HepG2 (cell line): ENCODE measurements around the gene HEXA. TPM values are rescaled to one million over a fixed set of nuclear protein-coding genes. Genes with fewer than 3 reads are reported as not detected.

ENCODE experiments used
- CBFB ChIP-seq: sonication (generic); formaldehyde crosslinking; IDR thresholded peaks from 2 replicates; pipeline ENCODE4 v1.4.0; 2020; ENCODE audit warnings: missing genetic modification reagents
- CREBL2 ChIP-seq: sonication (generic); formaldehyde crosslinking; IDR thresholded peaks from 2 replicates; pipeline ENCODE4 v1.8.1; 2023; ENCODE audit warnings: missing genetic modification reagents, mild to moderate bottlenecking, borderline replicate concordance
- E2F5 ChIP-seq: sonication (generic); formaldehyde crosslinking; conservative IDR thresholded peaks from 2 replicates; pipeline ENCODE4 v1.4.0; 2020; ENCODE audit warnings: missing genetic modification reagents
- GFI1 ChIP-seq: sonication (generic); formaldehyde crosslinking; IDR thresholded peaks from 2 replicates; pipeline ENCODE4 v1.5.0; 2020; ENCODE audit warnings: missing genetic modification reagents, mild to moderate bottlenecking, borderline replicate concordance
- MAFK ChIP-seq, 2 experiments: IDR thresholded peaks in 1 of 2; conservative IDR thresholded peaks in 1 of 2; 2 replicates each; pipeline ENCODE4 v1.6.1; 2011; ENCODE audit warnings: improper control_type of control experiment in 2 of 2, low read length in 2 of 2
- PLRG1 ChIP-seq: fragments of 450-650 bp; conservative IDR thresholded peaks from 2 replicates; pipeline ENCODE4 v1.6.1; 2016
- REST ChIP-seq, 2 experiments: IDR thresholded peaks; 2 replicates each; pipeline ENCODE4 v1.6.1; 2011 to 2012; ENCODE audit warnings: low read length in 2 of 2, borderline replicate concordance in 1 of 2, low read depth in 1 of 2, mild to moderate bottlenecking in 1 of 2, moderate library complexity in 1 of 2
- RFXANK ChIP-seq: IDR thresholded peaks from 2 replicates; pipeline ENCODE4 v1.6.1; 2016
- SMC3 ChIP-seq: IDR thresholded peaks from 2 replicates; pipeline ENCODE4 v1.6.1; 2011; ENCODE audit warnings: low read length, improper control_type of control experiment
- ZBTB7A ChIP-seq: sonication (generic); formaldehyde crosslinking; IDR thresholded peaks from 2 replicates; pipeline ENCODE4 v1.8.0; 2022; ENCODE audit warnings: mild to moderate bottlenecking, missing genetic modification reagents
- ZIK1 ChIP-seq: sonication (generic); formaldehyde crosslinking; IDR thresholded peaks from 2 replicates; pipeline ENCODE4 v1.5.0; 2020; ENCODE audit warnings: mild to moderate bottlenecking, low read depth, missing genetic modification reagents, borderline replicate concordance
- ZNF142 ChIP-seq: sonication (generic); formaldehyde crosslinking; IDR thresholded peaks from 2 replicates; pipeline ENCODE4 v1.4.0; 2020; ENCODE audit warnings: missing genetic modification reagents
- ZNF292 ChIP-seq: sonication (generic); formaldehyde crosslinking; IDR thresholded peaks from 2 replicates; pipeline ENCODE4 v1.8.1; 2022; ENCODE audit warnings: mild to moderate bottlenecking, low read depth, missing genetic modification reagents, borderline replicate concordance
- ZNF556 ChIP-seq: sonication (generic); formaldehyde crosslinking; IDR thresholded peaks from 2 replicates; pipeline ENCODE4 v1.4.0; 2020; ENCODE audit warnings: mild to moderate bottlenecking, missing genetic modification reagents, borderline replicate concordance
- ZNF570 ChIP-seq: sonication (generic); formaldehyde crosslinking; IDR thresholded peaks from 2 replicates; pipeline ENCODE4 v1.4.0; 2020; ENCODE audit warnings: mild to moderate bottlenecking, missing genetic modification reagents, borderline replicate concordance
- ZNF691 ChIP-seq: sonication (generic); formaldehyde crosslinking; IDR thresholded peaks from 2 replicates; pipeline ENCODE4 v1.4.0; 2020; ENCODE audit warnings: missing genetic modification reagents, low read depth, mild to moderate bottlenecking, borderline replicate concordance
- polyA plus RNA-seq, 8 experiments: library from polyadenylated mRNA; depleted of rRNA in 3 of 8; stranded (reverse) in 7 of 8; unstranded in 1 of 8; fragments of >200 nt; fragmentation: Illumina TruSeq in 4 of 8; extraction: Trizol in 4 of 8; gene quantifications; 2 replicates each; pipeline versions ENCODE4 v1.2.1 to v1.2.3, GENCODE V29; 2011 to 2016; ENCODE audit warnings: low read depth in 4 of 8, missing spikeins in 1 of 8, mixed read lengths in 1 of 8; ENCODE audit not compliant: insufficient read depth in 1 of 8
- total RNA-seq, 5 experiments: library from RNA; depleted of rRNA; stranded (reverse); fragments of >200 nt; fragmentation: Illumina TruSeq; extraction: Trizol; gene quantifications; 2 replicates each; pipeline ENCODE4 v1.2.3, GENCODE V29; 2016; ENCODE audit warnings: low read depth in 1 of 5

The HEXA gene
- total and polyA plus RNA-seq, 2 of the 13 experiments (the other 11 are each of a cell fraction or from before 2014, with no cell fraction given), result 106 to 219 TPM

- TF ChIP-seq ZNF142 (CRISPR knock-in tag) (0 out of 2 replicates have a peak, but pooled peaks have one; percentile 37), ZNF570 (CRISPR knock-in tag) (peak; percentile 48; the same call in 1 of the 2 replicates), E2F5 (CRISPR knock-in tag) (0 out of 2 replicates have a peak, but pooled peaks have one; percentile 36), SMC3 (no peak), RFXANK (CRISPR knock-in tag) (peak; percentile 82), MAFK (conservative IDR thresholded peaks at IDR 0.05 in 1 of 2, IDR thresholded peaks at IDR 0.05 in 1 of 2; ENCODE audit: low read length in 2 of 2) (no peak), CREBL2 (CRISPR knock-in tag) (peak; percentile 79; the same call in 1 of the 2 replicates), CBFB (CRISPR knock-in tag) (peak; percentile 95), REST (IDR thresholded peaks at IDR 0.05; ENCODE audit: borderline replicate concordance in 1 of 2, low read depth in 1 of 2, low read length in 2 of 2) (peak in 1 of 2 experiments; percentile 57; a peak in 1 of 4 replicates), GFI1 (CRISPR knock-in tag) (peak; percentile 64; the same call in 1 of the 2 replicates), ZNF556 (CRISPR knock-in tag) (peak; percentile 92), ZNF691 (CRISPR knock-in tag) (peak; percentile 88; the same call in 1 of the 2 replicates), PLRG1 (no peak), ZBTB7A (CRISPR knock-in tag) (peak; percentile 99), ZNF292 (CRISPR knock-in tag) (peak; percentile 67; the same call in 1 of the 2 replicates), ZIK1 (peak; percentile 80; the same call in 1 of the 2 replicates)
Observed at GRCh38 chr15:72375846-72376581, at the start of gene HEXA (continued).
